Karpas-422 (cell line): ENCODE results near the gene RBM5. TPM values are rescaled to one million over a fixed set of nuclear protein-coding genes. Genes with fewer than 3 reads are reported as not detected.

Experiments
- DNase-seq: peaks from one replicate; pipeline ENCODE4 v3.0.0-alpha.2; 2015
- H2AFZ ChIP-seq: fragments of 200-600 bp; sonication (generic); 2 replicates; pipeline ENCODE4 v1.6.1; 2014; ENCODE audit warnings: antibody characterized with exemption, low read length, mixed read lengths
- H3K27ac ChIP-seq: fragments of 200-600 bp; sonication (generic); 2 replicates; pipeline ENCODE4 v1.5.1; 2014; ENCODE audit warnings: mild to moderate bottlenecking, low read length, moderate library complexity
- H3K27me3 ChIP-seq: fragments of 200-600 bp; sonication (generic); 2 replicates; pipeline ENCODE4 v1.6.1; 2014; ENCODE audit warnings: low read length, mixed read lengths
- H3K36me3 ChIP-seq: fragments of 200-600 bp; sonication (generic); 2 replicates; pipeline ENCODE4 v1.6.1; 2014; ENCODE audit warnings: low read length, mixed read lengths; ENCODE audit not compliant: insufficient read depth
- H3K4me1 ChIP-seq: fragments of 200-600 bp; sonication (generic); 2 replicates; pipeline ENCODE4 v1.6.1; 2014; ENCODE audit warnings: mild to moderate bottlenecking, low read length, mixed read lengths
- H3K4me2 ChIP-seq: fragments of 200-600 bp; sonication (generic); 2 replicates; pipeline ENCODE4 v1.6.1; 2014; ENCODE audit warnings: low read length, low read depth, mild to moderate bottlenecking; ENCODE audit not compliant: poor library complexity, severe bottlenecking
- H3K4me3 ChIP-seq: fragments of 200-600 bp; sonication (generic); 2 replicates; pipeline ENCODE4 v1.5.1; 2014; ENCODE audit warnings: mild to moderate bottlenecking, antibody characterized with exemption, low read length, mixed read lengths
- H3K79me2 ChIP-seq: fragments of 200-600 bp; sonication (generic); 2 replicates; pipeline ENCODE4 v1.6.1; 2014; ENCODE audit warnings: mild to moderate bottlenecking, low read length, mixed read lengths
- H3K9ac ChIP-seq: fragments of 200-600 bp; sonication (generic); 2 replicates; pipeline ENCODE4 v1.6.0; 2014; ENCODE audit warnings: low read length
- H3K9me2 ChIP-seq: fragments of 200-600 bp; sonication (generic), shearing (Covaris generic); replicated peaks from 2 replicates; pipeline ENCODE4 v1.6.0; 2014; ENCODE audit warnings: mild to moderate bottlenecking, low read length, moderate library complexity; ENCODE audit not compliant: insufficient read depth
- H3K9me3 ChIP-seq: fragments of 300-700, 200-600 bp; sonication (generic); 2 replicates; pipeline ENCODE4 v1.6.1; 2014; ENCODE audit warnings: low read length, mixed read lengths
- H4K20me1 ChIP-seq: fragments of 200-600 bp; sonication (generic); 2 replicates; pipeline ENCODE4 v1.6.1; 2014; ENCODE audit warnings: mild to moderate bottlenecking, antibody characterized with exemption, low read length, low read depth; ENCODE audit not compliant: insufficient read depth
- total RNA-seq: library from RNA; depleted of rRNA; stranded (reverse); fragments of >200 nt; shearing (Covaris generic); gene quantifications from 2 replicates; pipeline ENCODE4 v1.2.3, GENCODE V29; 2014; ENCODE audit warnings: low replicate concordance

The RBM5 gene
- total RNA-seq, 1 experiment from 2014 or later = 239 TPM

GRCh38 chr3:50122661-50123391 is 34.1 kb downstream of the RBM5 start:
- H3K9me2 ChIP-seq = no peaks in the 10 kb centered on the region
- peaks cover 15% of the 10 kb centered on the region; the same call in 1 of the 2 replicates for H4K20me1 ChIP-seq
- no peak for DNase-seq
- H3K4me1 ChIP-seq = no peaks in the 10 kb centered on the region
- no peaks in the 10 kb centered on the region for H3K9me3 ChIP-seq
- H3K79me2 ChIP-seq = no peaks in the 10 kb centered on the region
- no peak overlapping the region for H3K4me2 ChIP-seq
- H3K27ac ChIP-seq = no peak overlapping the region
- no peaks in the 10 kb centered on the region; the same call in 1 of the 2 replicates for H3K36me3 ChIP-seq
- H3K4me3 ChIP-seq = no peak overlapping the region
- H3K9ac ChIP-seq = no peak overlapping the region
- H3K27me3 ChIP-seq = no peaks in the 10 kb centered on the region
- no peak overlapping the region for H2AFZ ChIP-seq

- no peak overlapping the region for H3K4me3 ChIP-seq
- H3K27me3 ChIP-seq = no peaks in the 10 kb centered on the region
- no peak overlapping the region for H2AFZ ChIP-seq
- DNase-seq = no peak
- H3K9ac ChIP-seq = no peak overlapping the region
- H3K36me3 ChIP-seq = no peaks in the 10 kb centered on the region
- H3K79me2 ChIP-seq = no peaks in the 10 kb centered on the region
- no peak overlapping the region for H3K4me2 ChIP-seq
- H3K4me1 ChIP-seq = no peaks in the 10 kb centered on the region
- no peaks in the 10 kb centered on the region for H3K9me3 ChIP-seq
- H3K27ac ChIP-seq = no peak overlapping the region
- no peaks in the 10 kb centered on the region for H3K9me2 ChIP-seq
- H4K20me1 ChIP-seq = peaks cover 15% of the 10 kb centered on the region; the same call in 1 of the 2 replicates
Measured at GRCh38 chr3:50123394-50124051, 34.8 kb downstream of the RBM5 start.

GRCh38 chr3:50124052-50124799 is 35.5 kb downstream of the RBM5 start:
- Histone ChIP-seq H4K20me1 (peaks cover 15% of the 10 kb centered on the region; the same call in 1 of the 2 replicates), H3K79me2 (no peaks in the 10 kb centered on the region), H3K9me2 (no peaks in the 10 kb centered on the region), H3K4me2 (no peak overlapping the region), H3K36me3 (no peaks in the 10 kb centered on the region), H3K4me1 (no peaks in the 10 kb centered on the region), H3K9ac (no peak overlapping the region), H3K27ac (no peak overlapping the region), H3K27me3 (no peaks in the 10 kb centered on the region), H2AFZ (no peak overlapping the region), H3K9me3 (no peaks in the 10 kb centered on the region), H3K4me3 (no peak overlapping the region)
- DNase-seq = no peak

- H3K4me2 ChIP-seq = no peak overlapping the region
- H3K27me3 ChIP-seq = no peaks in the 10 kb centered on the region
- H3K9me2 ChIP-seq = no peaks in the 10 kb centered on the region
- no peak overlapping the region for H3K27ac ChIP-seq
- H3K36me3 ChIP-seq = no peaks in the 10 kb centered on the region
- no peak overlapping the region for H2AFZ ChIP-seq
- H3K79me2 ChIP-seq = no peaks in the 10 kb centered on the region
- no peaks in the 10 kb centered on the region for H3K4me1 ChIP-seq
- no peak overlapping the region for H3K9ac ChIP-seq
- no peak overlapping the region for H3K4me3 ChIP-seq
- no peaks in the 10 kb centered on the region for H3K9me3 ChIP-seq
- no peak for DNase-seq
- peaks cover 15% of the 10 kb centered on the region; the same call in 1 of the 2 replicates for H4K20me1 ChIP-seq
Measured at GRCh38 chr3:50124800-50125178, 36.1 kb downstream of the RBM5 start.

DNA sequence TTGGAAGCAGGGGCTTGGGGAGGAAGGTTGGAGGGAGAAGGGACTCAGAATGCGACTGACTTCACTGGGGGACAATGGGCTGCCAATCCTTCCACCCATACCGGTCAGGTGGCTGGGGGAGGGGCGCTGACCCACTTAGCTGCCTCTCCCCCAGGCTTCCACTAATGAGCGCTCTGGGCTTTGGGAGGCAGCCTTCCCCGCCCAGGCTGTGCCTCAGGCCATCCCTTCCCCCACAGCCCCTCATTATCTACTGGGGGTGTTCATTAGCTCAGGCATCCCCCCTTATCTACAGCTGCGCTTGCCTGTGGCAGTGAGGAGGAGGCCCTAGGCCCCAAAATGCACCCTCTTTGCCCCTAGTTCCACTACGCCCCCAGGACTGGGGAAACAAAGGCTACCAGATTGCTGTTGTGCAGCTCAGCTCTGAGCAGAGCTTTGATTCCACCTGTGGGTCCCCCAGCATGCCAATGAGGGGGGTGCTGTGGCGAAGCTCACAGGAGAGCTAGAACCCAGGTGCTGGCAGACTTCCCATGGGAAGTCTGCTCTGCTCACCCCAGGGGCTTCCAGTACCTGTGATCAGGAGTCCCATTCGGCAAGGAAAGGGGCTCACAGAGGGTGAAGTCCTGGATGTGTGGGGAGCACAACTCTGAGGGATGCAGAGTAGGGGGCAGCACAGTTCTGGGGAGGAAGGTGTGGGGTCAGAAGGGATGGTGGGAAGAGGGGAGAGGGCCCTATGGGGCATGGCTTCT is 37.0 kb downstream of the RBM5 start:
- H3K27ac ChIP-seq = no peak overlapping the region
- DNase-seq = no peak
- no peak overlapping the region for H2AFZ ChIP-seq
- no peaks in the 10 kb centered on the region for H3K9me3 ChIP-seq
- H3K79me2 ChIP-seq = no peaks in the 10 kb centered on the region
- no peaks in the 10 kb centered on the region for H3K36me3 ChIP-seq
- no peak overlapping the region for H3K4me3 ChIP-seq
- H3K4me2 ChIP-seq = no peak overlapping the region
- no peaks in the 10 kb centered on the region for H3K9me2 ChIP-seq
- H3K27me3 ChIP-seq = no peaks in the 10 kb centered on the region
- H3K9ac ChIP-seq = no peak overlapping the region
- H4K20me1 ChIP-seq = peaks cover 7% of the 10 kb centered on the region; the same call in 1 of the 2 replicates
- H3K4me1 ChIP-seq = no peaks in the 10 kb centered on the region

GRCh38 chr3:50126287-50127211 is 37.8 kb downstream of the RBM5 start:
- H3K4me1 ChIP-seq = no peaks in the 10 kb centered on the region
- H3K36me3 ChIP-seq = no peaks in the 10 kb centered on the region
- H3K9me3 ChIP-seq = no peaks in the 10 kb centered on the region
- 0 out of 2 replicates have a peak, but pooled peaks cover 4% of the 10 kb centered on the region for H4K20me1 ChIP-seq
- H3K79me2 ChIP-seq = no peaks in the 10 kb centered on the region
- no peaks in the 10 kb centered on the region for H3K9me2 ChIP-seq
- no peak overlapping the region for H3K9ac ChIP-seq
- no peak for DNase-seq
- no peak overlapping the region for H3K4me2 ChIP-seq
- H3K27ac ChIP-seq = no peak overlapping the region
- no peak overlapping the region for H2AFZ ChIP-seq
- H3K4me3 ChIP-seq = no peak overlapping the region
- H3K27me3 ChIP-seq = no peaks in the 10 kb centered on the region

GRCh38 chr3:50127251-50127691 is 38.6 kb downstream of the RBM5 start:
- Histone ChIP-seq H3K9me3 (no peaks in the 10 kb centered on the region), H3K4me3 (no peak overlapping the region), H2AFZ (no peak overlapping the region), H3K9ac (no peak overlapping the region), H3K9me2 (no peaks in the 10 kb centered on the region), H3K27me3 (no peaks in the 10 kb centered on the region), H3K4me1 (no peaks in the 10 kb centered on the region), H3K36me3 (no peaks in the 10 kb centered on the region), H3K79me2 (no peaks in the 10 kb centered on the region), H4K20me1 (no peaks in the 10 kb centered on the region), H3K27ac (no peak overlapping the region), H3K4me2 (no peak overlapping the region)
- no peak for DNase-seq
